HepG2 (cell line): ENCODE data around the gene RBCK1. TPM values are rescaled to one million over a fixed set of nuclear protein-coding genes. Genes with fewer than 3 reads are reported as not detected.

Experiments used
- CCAR2 ChIP-seq: fragments of 200-400 bp; formaldehyde crosslinking; optimal IDR thresholded peaks from 2 replicates; pipeline ENCODE3; 2018; ENCODE audit warnings: low read depth, mild to moderate bottlenecking, low read length, moderate library complexity
- EZH2 ChIP-seq: conservative IDR thresholded peaks from 2 replicates; pipeline ENCODE4 v1.6.1; 2012; ENCODE audit warnings: mild to moderate bottlenecking, low read depth, low read length, moderate library complexity
- FOXK2 ChIP-seq: fragments of 450-650 bp; IDR thresholded peaks from 2 replicates; pipeline ENCODE4 v1.6.1; 2016
- HIVEP1 ChIP-seq: sonication (generic); formaldehyde crosslinking; IDR thresholded peaks from 2 replicates; pipeline ENCODE4 v1.4.0; 2020; ENCODE audit warnings: mild to moderate bottlenecking, missing genetic modification reagents
- NCOR1 ChIP-seq: fragments of 200-600 bp; sonication (generic); IDR thresholded peaks from 2 replicates; pipeline ENCODE4 v1.7.0; 2017; ENCODE audit warnings: antibody characterized with exemption, low read length, borderline replicate concordance
- RBAK ChIP-seq: sonication (generic); formaldehyde crosslinking; IDR thresholded peaks from 2 replicates; pipeline ENCODE4 v1.5.1; 2020; ENCODE audit warnings: mild to moderate bottlenecking, missing genetic modification reagents
- RBM22 ChIP-seq: fragments of 200-400 bp; formaldehyde crosslinking; optimal IDR thresholded peaks from 2 replicates; pipeline ENCODE3; 2017; ENCODE audit warnings: mild to moderate bottlenecking, low read length, moderate library complexity
- SAFB2 ChIP-seq: sonication (generic); formaldehyde crosslinking; IDR thresholded peaks from 2 replicates; pipeline ENCODE4 v1.5.1; 2020; ENCODE audit warnings: missing genetic modification reagents, low read depth, mild to moderate bottlenecking, borderline replicate concordance
- SMAD3 ChIP-seq: sonication (generic); formaldehyde crosslinking; IDR thresholded peaks from 2 replicates; pipeline ENCODE4 v1.4.0; 2020; ENCODE audit warnings: missing genetic modification reagents
- SNAI1 ChIP-seq: sonication (generic); formaldehyde crosslinking; IDR thresholded peaks from 2 replicates; pipeline ENCODE4 v1.5.0; 2020; ENCODE audit warnings: mild to moderate bottlenecking, missing genetic modification reagents, borderline replicate concordance
- YEATS2 ChIP-seq: sonication (generic); formaldehyde crosslinking; IDR thresholded peaks from 2 replicates; pipeline ENCODE4 v1.4.0; 2020; ENCODE audit warnings: missing genetic modification reagents, borderline replicate concordance
- ZFY ChIP-seq: sonication (generic); formaldehyde crosslinking; IDR thresholded peaks from 2 replicates; pipeline ENCODE4 v1.4.0; 2020; ENCODE audit warnings: missing genetic modification reagents
- ZKSCAN5 ChIP-seq: sonication (generic); formaldehyde crosslinking; IDR thresholded peaks from 2 replicates; pipeline ENCODE4 v1.5.1; 2020; ENCODE audit warnings: mild to moderate bottlenecking, missing genetic modification reagents
- ZNF101 ChIP-seq: sonication (generic); formaldehyde crosslinking; IDR thresholded peaks from 2 replicates; pipeline ENCODE4 v1.4.0; 2020; ENCODE audit warnings: mild to moderate bottlenecking, low read depth, missing genetic modification reagents, borderline replicate concordance
- ZNF501 ChIP-seq: sonication (generic); formaldehyde crosslinking; IDR thresholded peaks from 2 replicates; pipeline ENCODE4 v1.5.1; 2020; ENCODE audit warnings: mild to moderate bottlenecking, moderate library complexity, missing genetic modification reagents
- ZNF781 ChIP-seq: sonication (generic); formaldehyde crosslinking; IDR thresholded peaks from 2 replicates; pipeline ENCODE4 v1.5.1; 2020; ENCODE audit warnings: borderline replicate concordance, mild to moderate bottlenecking, missing genetic modification reagents; ENCODE audit errors: not compliant biosample characterization
- ZNF879 ChIP-seq: sonication (generic); formaldehyde crosslinking; IDR thresholded peaks from 2 replicates; pipeline ENCODE4 v1.8.1; 2023; ENCODE audit warnings: missing genetic modification reagents
- polyA plus RNA-seq, 8 experiments: library from polyadenylated mRNA; depleted of rRNA in 3 of 8; stranded (reverse) in 7 of 8; unstranded in 1 of 8; fragments of >200 nt; fragmentation: Illumina TruSeq in 4 of 8; extraction: Trizol in 4 of 8; gene quantifications; 2 replicates each; pipeline versions ENCODE4 v1.2.1 to v1.2.3, GENCODE V29; 2011 to 2016; ENCODE audit warnings: low read depth in 4 of 8, missing spikeins in 1 of 8, mixed read lengths in 1 of 8; ENCODE audit not compliant: insufficient read depth in 1 of 8
- total RNA-seq, 5 experiments: library from RNA; depleted of rRNA; stranded (reverse); fragments of >200 nt; fragmentation: Illumina TruSeq; extraction: Trizol; gene quantifications; 2 replicates each; pipeline ENCODE4 v1.2.3, GENCODE V29; 2016; ENCODE audit warnings: low read depth in 1 of 5
- TF ChIP-seq, protein P1 (sequence below): sonication (generic); formaldehyde crosslinking; IDR thresholded peaks from 2 replicates; pipeline ENCODE4 v1.4.0; 2020; ENCODE audit warnings: mild to moderate bottlenecking, missing genetic modification reagents
- TF ChIP-seq, protein P2 (sequence below): sonication (generic); formaldehyde crosslinking; IDR thresholded peaks from 2 replicates; pipeline ENCODE4 v1.8.0; 2022; ENCODE audit warnings: missing genetic modification reagents, mild to moderate bottlenecking, borderline replicate concordance
- TF ChIP-seq, protein P3 (sequence below): sonication (generic); formaldehyde crosslinking; IDR thresholded peaks from 2 replicates; pipeline ENCODE4 v1.5.1; 2020; ENCODE audit warnings: missing genetic modification reagents, mild to moderate bottlenecking, borderline replicate concordance
- TF ChIP-seq, protein P4 (sequence below): sonication (generic); formaldehyde crosslinking; IDR thresholded peaks from 2 replicates; pipeline ENCODE4 v1.5.1; 2020; ENCODE audit warnings: mild to moderate bottlenecking, missing genetic modification reagents, moderate library complexity
- TF ChIP-seq, protein P5 (sequence below): sonication (generic); formaldehyde crosslinking; IDR thresholded peaks from 2 replicates; pipeline ENCODE4 v1.4.0; 2020; ENCODE audit warnings: missing genetic modification reagents, borderline replicate concordance

The RBCK1 gene
- total and polyA plus RNA-seq, 2 of the 13 experiments (the other 11 are each of a cell fraction or from before 2014, with no cell fraction given), result 149 to 215 TPM

DNA sequence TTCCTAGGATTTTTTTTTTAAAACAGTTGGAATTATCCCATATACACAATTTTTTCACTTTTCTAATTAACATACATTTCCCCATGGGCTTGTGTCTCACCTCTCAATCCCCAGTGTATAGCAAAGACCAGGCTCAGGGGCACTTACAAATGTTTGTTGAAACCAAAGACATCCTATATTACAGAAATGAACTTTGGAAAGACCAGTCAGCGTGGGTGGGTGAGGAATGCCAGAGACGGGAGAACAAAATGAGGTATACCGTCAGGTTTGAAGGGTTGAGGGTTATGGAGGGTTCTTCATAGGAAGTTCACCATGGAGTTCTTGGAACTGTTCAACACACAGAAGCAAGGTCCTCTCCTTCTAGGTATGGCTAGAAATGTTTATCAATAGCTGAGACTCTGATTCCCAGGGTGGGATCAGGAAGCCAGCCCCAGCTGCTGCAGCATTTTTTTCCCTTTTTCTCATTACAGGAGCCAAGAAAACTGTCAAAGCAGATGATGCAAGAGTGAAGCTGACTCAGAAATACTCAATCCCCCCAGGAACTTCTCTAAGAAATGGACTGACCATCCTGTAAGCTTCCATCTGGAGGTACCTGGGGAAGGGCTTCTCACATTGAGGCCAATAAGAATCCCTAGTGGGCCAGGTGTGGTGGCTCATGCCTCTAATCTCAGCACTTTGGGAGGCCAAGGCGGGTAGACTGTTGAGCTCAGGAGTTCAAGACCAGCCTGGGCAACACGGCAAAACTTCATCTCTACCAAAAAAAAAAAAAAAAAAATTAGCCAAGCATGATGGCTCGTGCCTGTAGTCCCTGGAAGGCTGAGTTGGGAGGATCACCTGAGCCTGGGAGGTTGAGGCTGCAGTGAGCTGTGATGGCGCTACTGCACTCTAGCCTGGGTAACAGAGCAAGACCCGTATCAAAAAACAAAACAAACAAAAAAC, 70.2 kb downstream of the RBCK1 start (continued):
- TF ChIP-seq, protein P1, sequence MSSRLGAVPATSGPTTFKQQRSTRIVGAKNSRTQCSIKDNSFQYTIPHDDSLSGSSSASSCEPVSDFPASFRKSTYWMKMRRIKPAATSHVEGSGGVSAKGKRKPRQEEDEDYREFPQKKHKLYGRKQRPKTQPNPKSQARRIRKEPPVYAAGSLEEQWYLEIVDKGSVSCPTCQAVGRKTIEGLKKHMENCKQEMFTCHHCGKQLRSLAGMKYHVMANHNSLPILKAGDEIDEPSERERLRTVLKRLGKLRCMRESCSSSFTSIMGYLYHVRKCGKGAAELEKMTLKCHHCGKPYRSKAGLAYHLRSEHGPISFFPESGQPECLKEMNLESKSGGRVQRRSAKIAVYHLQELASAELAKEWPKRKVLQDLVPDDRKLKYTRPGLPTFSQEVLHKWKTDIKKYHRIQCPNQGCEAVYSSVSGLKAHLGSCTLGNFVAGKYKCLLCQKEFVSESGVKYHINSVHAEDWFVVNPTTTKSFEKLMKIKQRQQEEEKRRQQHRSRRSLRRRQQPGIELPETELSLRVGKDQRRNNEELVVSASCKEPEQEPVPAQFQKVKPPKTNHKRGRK (CRISPR knock-in tag), result no peak
- TF ChIP-seq ZNF781 (no peak), FOXK2 (no peak), SAFB2 (CRISPR knock-in tag) (no peak), CCAR2 (no peak), NCOR1 (no peak), ZFY (CRISPR knock-in tag) (no peak), YEATS2 (CRISPR knock-in tag) (no peak), ZNF879 (CRISPR knock-in tag) (0 out of 2 replicates have a peak, but pooled peaks have one; percentile 12), HIVEP1 (CRISPR knock-in tag) (0 out of 2 replicates have a peak, but pooled peaks have one; percentile 39), ZKSCAN5 (CRISPR knock-in tag) (no peak), SMAD3 (CRISPR knock-in tag) (no peak), EZH2 (no peak), RBAK (CRISPR knock-in tag) (no peak), ZNF101 (CRISPR knock-in tag) (no peak), SNAI1 (CRISPR knock-in tag) (no peak), ZNF501 (CRISPR knock-in tag) (0 out of 2 replicates have a peak, but pooled peaks have one; percentile 19), RBM22 (no peak)
- TF ChIP-seq, protein P2, sequence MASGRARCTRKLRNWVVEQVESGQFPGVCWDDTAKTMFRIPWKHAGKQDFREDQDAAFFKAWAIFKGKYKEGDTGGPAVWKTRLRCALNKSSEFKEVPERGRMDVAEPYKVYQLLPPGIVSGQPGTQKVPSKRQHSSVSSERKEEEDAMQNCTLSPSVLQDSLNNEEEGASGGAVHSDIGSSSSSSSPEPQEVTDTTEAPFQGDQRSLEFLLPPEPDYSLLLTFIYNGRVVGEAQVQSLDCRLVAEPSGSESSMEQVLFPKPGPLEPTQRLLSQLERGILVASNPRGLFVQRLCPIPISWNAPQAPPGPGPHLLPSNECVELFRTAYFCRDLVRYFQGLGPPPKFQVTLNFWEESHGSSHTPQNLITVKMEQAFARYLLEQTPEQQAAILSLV, result 0 out of 2 replicates have a peak, but pooled peaks have one; percentile 15
- TF ChIP-seq, protein P3, sequence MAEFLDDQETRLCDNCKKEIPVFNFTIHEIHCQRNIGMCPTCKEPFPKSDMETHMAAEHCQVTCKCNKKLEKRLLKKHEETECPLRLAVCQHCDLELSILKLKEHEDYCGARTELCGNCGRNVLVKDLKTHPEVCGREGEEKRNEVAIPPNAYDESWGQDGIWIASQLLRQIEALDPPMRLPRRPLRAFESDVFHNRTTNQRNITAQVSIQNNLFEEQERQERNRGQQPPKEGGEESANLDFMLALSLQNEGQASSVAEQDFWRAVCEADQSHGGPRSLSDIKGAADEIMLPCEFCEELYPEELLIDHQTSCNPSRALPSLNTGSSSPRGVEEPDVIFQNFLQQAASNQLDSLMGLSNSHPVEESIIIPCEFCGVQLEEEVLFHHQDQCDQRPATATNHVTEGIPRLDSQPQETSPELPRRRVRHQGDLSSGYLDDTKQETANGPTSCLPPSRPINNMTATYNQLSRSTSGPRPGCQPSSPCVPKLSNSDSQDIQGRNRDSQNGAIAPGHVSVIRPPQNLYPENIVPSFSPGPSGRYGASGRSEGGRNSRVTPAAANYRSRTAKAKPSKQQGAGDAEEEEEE (CRISPR knock-in tag), result 0 out of 2 replicates have a peak, but pooled peaks have one; percentile 29
- TF ChIP-seq, protein P4, sequence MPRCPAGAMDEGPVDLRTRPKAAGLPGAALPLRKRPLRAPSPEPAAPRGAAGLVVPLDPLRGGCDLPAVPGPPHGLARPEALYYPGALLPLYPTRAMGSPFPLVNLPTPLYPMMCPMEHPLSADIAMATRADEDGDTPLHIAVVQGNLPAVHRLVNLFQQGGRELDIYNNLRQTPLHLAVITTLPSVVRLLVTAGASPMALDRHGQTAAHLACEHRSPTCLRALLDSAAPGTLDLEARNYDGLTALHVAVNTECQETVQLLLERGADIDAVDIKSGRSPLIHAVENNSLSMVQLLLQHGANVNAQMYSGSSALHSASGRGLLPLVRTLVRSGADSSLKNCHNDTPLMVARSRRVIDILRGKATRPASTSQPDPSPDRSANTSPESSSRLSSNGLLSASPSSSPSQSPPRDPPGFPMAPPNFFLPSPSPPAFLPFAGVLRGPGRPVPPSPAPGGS (CRISPR knock-in tag), result no peak
- TF ChIP-seq, protein P5, sequence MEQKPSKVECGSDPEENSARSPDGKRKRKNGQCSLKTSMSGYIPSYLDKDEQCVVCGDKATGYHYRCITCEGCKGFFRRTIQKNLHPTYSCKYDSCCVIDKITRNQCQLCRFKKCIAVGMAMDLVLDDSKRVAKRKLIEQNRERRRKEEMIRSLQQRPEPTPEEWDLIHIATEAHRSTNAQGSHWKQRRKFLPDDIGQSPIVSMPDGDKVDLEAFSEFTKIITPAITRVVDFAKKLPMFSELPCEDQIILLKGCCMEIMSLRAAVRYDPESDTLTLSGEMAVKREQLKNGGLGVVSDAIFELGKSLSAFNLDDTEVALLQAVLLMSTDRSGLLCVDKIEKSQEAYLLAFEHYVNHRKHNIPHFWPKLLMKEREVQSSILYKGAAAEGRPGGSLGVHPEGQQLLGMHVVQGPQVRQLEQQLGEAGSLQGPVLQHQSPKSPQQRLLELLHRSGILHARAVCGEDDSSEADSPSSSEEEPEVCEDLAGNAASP (CRISPR knock-in tag), result no peak
